ENCODE results near the gene DNAJC16.

DNAJC16 gene

DNA sequence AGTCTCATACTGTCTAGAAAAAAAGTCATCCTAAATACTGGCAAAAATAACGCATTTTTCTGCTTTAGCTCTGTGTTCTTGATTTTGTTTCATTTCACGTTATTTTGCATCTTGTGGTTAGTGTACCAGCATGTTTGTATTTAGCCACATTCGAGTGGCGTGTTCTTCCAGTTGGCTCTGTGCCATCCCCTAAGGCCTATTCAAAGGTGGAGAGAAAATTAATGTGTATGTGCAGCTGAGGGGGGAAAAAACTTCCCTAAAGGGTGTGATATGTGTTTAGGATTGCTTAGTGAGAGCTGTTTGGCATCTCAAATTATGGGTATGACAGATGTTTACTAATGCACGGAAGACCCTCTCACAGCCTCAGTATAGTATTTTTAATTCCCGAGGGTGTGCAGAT lies 12.1 kb downstream of the DNAJC16 start:
- Histone ChIP-seq H3K9ac (ENCODE audit: low read depth in 1 of 2, low read length in 2 of 2) (no peak overlapping the region), H3K4me1 (ENCODE audit: control insufficient read depth in 1 of 2, insufficient read depth in 2 of 2, low read length in 2 of 2) (no peaks in the 10 kb centered on the region), H3K27me3 (ENCODE audit: control insufficient read depth in 1 of 2, insufficient read depth in 2 of 2, low read length in 2 of 2) (no peaks in the 10 kb centered on the region), H3K36me3 (ENCODE audit: control insufficient read depth in 1 of 2, insufficient read depth in 2 of 2, low read length in 2 of 2) (peaks cover 24 to 59% of the 10 kb centered on the region in 2 donors), H3K27ac (ENCODE audit: low read depth, low read length) (no peak overlapping the region), H3K9me3 (ENCODE audit: control insufficient read depth in 1 of 2, low read length in 2 of 2) (no peaks in the 10 kb centered on the region), H3K4me3 (ENCODE audit: low read depth in 1 of 2, low read length in 2 of 2) (no peak overlapping the region)

DNA sequence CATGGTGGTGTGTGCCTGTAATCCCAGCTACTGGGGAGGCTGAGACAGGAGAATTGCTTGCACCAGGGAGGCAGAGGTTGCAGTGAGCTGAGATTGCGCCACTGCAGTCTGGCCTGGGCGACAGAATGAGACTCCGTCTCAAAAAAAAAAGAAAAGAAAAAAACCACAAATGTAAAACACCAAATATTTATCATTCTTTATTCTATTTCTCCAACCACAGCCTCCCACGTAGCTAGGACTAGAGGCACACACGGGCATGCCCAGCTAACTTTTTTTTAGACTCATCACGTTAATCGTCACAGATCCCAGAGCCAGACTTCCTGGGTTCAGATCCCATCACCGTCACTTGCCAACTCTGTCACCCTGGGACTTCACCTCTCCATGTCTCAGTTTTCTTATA lies 13.5 kb downstream of the DNAJC16 start:
- no peak overlapping the region for H3K27ac ChIP-seq (ENCODE audit: low read depth, low read length)
- H3K27me3 ChIP-seq (ENCODE audit: control insufficient read depth in 1 of 2, insufficient read depth in 2 of 2, low read length in 2 of 2), result no peaks in the 10 kb centered on the region
- H3K36me3 ChIP-seq (ENCODE audit: control insufficient read depth in 1 of 2, insufficient read depth in 2 of 2, low read length in 2 of 2), result peaks cover 17 to 62% of the 10 kb centered on the region in 2 donors
- H3K4me1 ChIP-seq (ENCODE audit: control insufficient read depth in 1 of 2, insufficient read depth in 2 of 2, low read length in 2 of 2), result no peaks in the 10 kb centered on the region
- no peaks in the 10 kb centered on the region for H3K9me3 ChIP-seq (ENCODE audit: control insufficient read depth in 1 of 2, low read length in 2 of 2)
- no peak overlapping the region for H3K4me3 ChIP-seq (ENCODE audit: low read depth in 1 of 2, low read length in 2 of 2)
- H3K9ac ChIP-seq (ENCODE audit: low read depth in 1 of 2, low read length in 2 of 2), result no peak overlapping the region

DNA sequence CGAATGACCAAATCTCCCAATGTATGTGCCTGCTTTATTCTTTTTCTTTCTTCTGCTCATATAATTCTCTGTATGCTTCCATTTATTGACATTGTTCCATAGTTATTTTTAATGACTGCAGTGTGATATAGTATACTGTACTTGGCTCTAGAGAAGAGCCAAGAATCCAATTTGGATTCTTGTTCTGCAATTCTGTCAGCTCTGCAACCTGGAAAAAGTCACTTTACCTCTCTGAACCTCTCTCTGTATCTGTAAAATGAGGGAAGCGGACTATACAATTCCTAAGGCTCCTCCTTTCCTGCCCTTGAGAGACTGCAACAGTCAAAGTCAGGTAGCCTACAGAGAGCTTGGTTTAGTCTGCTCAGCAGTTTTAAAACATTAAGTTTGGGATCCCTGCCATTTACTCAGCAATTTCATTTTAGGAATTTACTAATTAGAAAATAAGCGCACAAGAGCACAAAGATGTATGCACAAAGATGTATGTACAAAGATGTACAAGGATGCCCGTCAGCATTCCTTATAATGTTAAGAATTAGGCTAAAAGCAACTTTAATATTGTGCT lies 14.7 kb downstream of the DNAJC16 start:
- Histone ChIP-seq H3K9me3 (ENCODE audit: control insufficient read depth in 1 of 2, low read length in 2 of 2) (no peaks in the 10 kb centered on the region), H3K36me3 (ENCODE audit: control insufficient read depth in 1 of 2, insufficient read depth in 2 of 2, low read length in 2 of 2) (peaks cover 17 to 65% of the 10 kb centered on the region in 2 donors), H3K4me3 (ENCODE audit: low read depth in 1 of 2, low read length in 2 of 2) (no peak overlapping the region), H3K4me1 (ENCODE audit: control insufficient read depth in 1 of 2, insufficient read depth in 2 of 2, low read length in 2 of 2) (no peaks in the 10 kb centered on the region), H3K9ac (ENCODE audit: low read depth in 1 of 2, low read length in 2 of 2) (no peak overlapping the region), H3K27me3 (ENCODE audit: control insufficient read depth in 1 of 2, insufficient read depth in 2 of 2, low read length in 2 of 2) (no peaks in the 10 kb centered on the region), H3K27ac (ENCODE audit: low read depth, low read length) (no peak overlapping the region)

GRCh38 chr1:15542388-15543250 lies 16.0 kb downstream of the DNAJC16 start:
- no peaks in the 10 kb centered on the region for H3K27me3 ChIP-seq (ENCODE audit: control insufficient read depth in 1 of 2, insufficient read depth in 2 of 2, low read length in 2 of 2)
- H3K36me3 ChIP-seq (ENCODE audit: control insufficient read depth in 1 of 2, insufficient read depth in 2 of 2, low read length in 2 of 2), result peaks cover 19 to 67% of the 10 kb centered on the region in 2 donors
- no peaks in the 10 kb centered on the region for H3K9me3 ChIP-seq (ENCODE audit: control insufficient read depth in 1 of 2, low read length in 2 of 2)
- no peak overlapping the region for H3K27ac ChIP-seq (ENCODE audit: low read depth, low read length)
- no peaks in the 10 kb centered on the region for H3K4me1 ChIP-seq (ENCODE audit: control insufficient read depth in 1 of 2, insufficient read depth in 2 of 2, low read length in 2 of 2)
- no peak overlapping the region for H3K4me3 ChIP-seq (ENCODE audit: low read depth in 1 of 2, low read length in 2 of 2)
- H3K9ac ChIP-seq (ENCODE audit: low read depth in 1 of 2, low read length in 2 of 2), result no peak overlapping the region

DNA sequence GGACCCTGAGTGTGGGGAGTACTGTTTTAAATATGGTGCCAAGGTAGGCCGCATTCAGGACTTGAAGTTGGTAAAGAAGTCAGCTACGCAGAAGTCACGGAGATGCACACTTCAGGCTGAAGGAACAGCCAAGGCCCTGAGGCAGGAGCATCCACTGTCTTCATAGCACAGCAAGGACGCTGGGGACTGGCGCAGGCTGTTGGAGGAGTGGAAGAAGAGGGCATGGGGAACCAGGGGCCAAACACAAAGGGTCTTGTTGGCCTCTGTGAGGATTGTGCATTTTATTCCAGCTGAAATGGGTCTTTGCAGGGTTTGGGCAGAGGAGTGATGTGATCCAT lies 16.6 kb downstream of the DNAJC16 start:
- no peaks in the 10 kb centered on the region for H3K9me3 ChIP-seq (ENCODE audit: control insufficient read depth in 1 of 2, low read length in 2 of 2)
- no peaks in the 10 kb centered on the region for H3K4me1 ChIP-seq (ENCODE audit: control insufficient read depth in 1 of 2, insufficient read depth in 2 of 2, low read length in 2 of 2)
- no peak overlapping the region for H3K9ac ChIP-seq (ENCODE audit: low read depth in 1 of 2, low read length in 2 of 2)
- H3K4me3 ChIP-seq (ENCODE audit: low read depth in 1 of 2, low read length in 2 of 2), result no peak overlapping the region
- no peak overlapping the region for H3K27ac ChIP-seq (ENCODE audit: low read depth, low read length)
- no peaks in the 10 kb centered on the region for H3K27me3 ChIP-seq (ENCODE audit: control insufficient read depth in 1 of 2, insufficient read depth in 2 of 2, low read length in 2 of 2)
- H3K36me3 ChIP-seq (ENCODE audit: control insufficient read depth in 1 of 2, insufficient read depth in 2 of 2, low read length in 2 of 2), result peaks cover 25 to 69% of the 10 kb centered on the region in 2 donors

DNA sequence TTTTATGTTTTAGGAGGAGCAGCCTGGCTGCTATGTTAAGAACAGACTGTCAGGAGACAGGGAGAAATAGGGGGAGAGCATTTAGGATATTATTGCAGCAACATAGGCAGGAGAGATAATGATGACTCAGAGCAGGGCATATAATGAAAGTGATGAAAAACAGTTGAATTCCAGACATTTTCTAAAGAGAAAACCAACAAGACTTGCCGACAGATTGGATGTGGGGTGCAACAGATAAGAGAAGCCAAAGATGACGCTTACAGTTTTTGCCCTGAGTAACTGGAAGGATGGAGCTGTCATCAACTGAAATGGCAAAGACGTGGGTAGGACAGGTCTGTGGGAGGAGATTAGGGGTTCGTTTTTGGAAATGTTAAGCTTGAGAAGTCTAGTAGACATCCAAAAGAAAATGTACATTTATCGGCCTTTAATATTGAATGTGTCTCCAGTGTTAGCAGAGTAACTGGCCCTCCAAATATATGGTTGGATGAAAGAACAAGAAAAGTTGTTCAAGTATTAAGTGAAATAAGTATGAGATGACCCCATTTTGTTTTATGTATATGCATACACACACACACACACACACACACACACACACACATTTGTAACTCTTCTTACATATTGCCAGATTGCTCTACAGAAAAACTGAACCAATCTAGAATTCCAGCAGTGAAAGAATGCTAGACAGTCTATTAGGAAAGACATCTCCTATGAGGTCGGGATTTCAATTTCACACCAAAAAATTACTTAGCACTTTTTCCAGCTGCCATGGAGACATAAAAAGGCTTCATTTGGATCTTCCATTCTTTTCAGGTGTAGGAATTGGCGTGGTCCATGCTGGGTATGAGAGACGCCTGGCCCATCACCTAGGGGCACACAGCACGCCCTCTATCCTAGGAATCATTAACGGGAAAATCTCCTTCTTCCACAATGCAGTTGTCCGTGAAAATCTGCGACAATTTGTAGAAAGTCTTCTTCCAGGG lies 17.2 kb downstream of the DNAJC16 start:
- H3K36me3 ChIP-seq (ENCODE audit: control insufficient read depth in 1 of 2, insufficient read depth in 2 of 2, low read length in 2 of 2), result peaks cover 27 to 71% of the 10 kb centered on the region in 2 donors
- H3K9me3 ChIP-seq (ENCODE audit: control insufficient read depth in 1 of 2, low read length in 2 of 2), result no peaks in the 10 kb centered on the region
- no peaks in the 10 kb centered on the region for H3K4me1 ChIP-seq (ENCODE audit: control insufficient read depth in 1 of 2, insufficient read depth in 2 of 2, low read length in 2 of 2)
- H3K9ac ChIP-seq (ENCODE audit: low read depth in 1 of 2, low read length in 2 of 2), result no peak overlapping the region
- no peak overlapping the region for H3K4me3 ChIP-seq (ENCODE audit: low read depth in 1 of 2, low read length in 2 of 2)
- no peak overlapping the region for H3K27ac ChIP-seq (ENCODE audit: low read depth, low read length)
- no peaks in the 10 kb centered on the region for H3K27me3 ChIP-seq (ENCODE audit: control insufficient read depth in 1 of 2, insufficient read depth in 2 of 2, low read length in 2 of 2)

- H3K27ac ChIP-seq (ENCODE audit: low read depth, low read length), result no peak overlapping the region
- H3K4me1 ChIP-seq (ENCODE audit: control insufficient read depth in 1 of 2, insufficient read depth in 2 of 2, low read length in 2 of 2), result no peaks in the 10 kb centered on the region
- H3K9me3 ChIP-seq (ENCODE audit: control insufficient read depth in 1 of 2, low read length in 2 of 2), result no peaks in the 10 kb centered on the region
- H3K4me3 ChIP-seq (ENCODE audit: low read depth in 1 of 2, low read length in 2 of 2), result no peak overlapping the region
- peaks cover 35 to 70% of the 10 kb centered on the region in 2 donors for H3K36me3 ChIP-seq (ENCODE audit: control insufficient read depth in 1 of 2, insufficient read depth in 2 of 2, low read length in 2 of 2)
- no peak overlapping the region for H3K9ac ChIP-seq (ENCODE audit: low read depth in 1 of 2, low read length in 2 of 2)
- H3K27me3 ChIP-seq (ENCODE audit: control insufficient read depth in 1 of 2, insufficient read depth in 2 of 2, low read length in 2 of 2), result no peaks in the 10 kb centered on the region
Observed at GRCh38 chr1:15546641-15547040, 20.0 kb downstream of the DNAJC16 start.

GRCh38 chr1:15550573-15550972 lies 23.9 kb downstream of the DNAJC16 start:
- H3K36me3 ChIP-seq (ENCODE audit: control insufficient read depth in 1 of 2, insufficient read depth in 2 of 2, low read length in 2 of 2), result peaks cover 26 to 39% of the 10 kb centered on the region in 2 donors

GRCh38 chr1:15557008-15557407 lies 30.4 kb downstream of the DNAJC16 start:
- Histone ChIP-seq H3K27ac (ENCODE audit: low read depth, low read length) (no peak overlapping the region), H3K4me1 (ENCODE audit: control insufficient read depth in 1 of 2, insufficient read depth in 2 of 2, low read length in 2 of 2) (peaks cover 0 to 5% of the 10 kb centered on the region in 2 donors), H3K36me3 (ENCODE audit: control insufficient read depth in 1 of 2, insufficient read depth in 2 of 2, low read length in 2 of 2) (peaks cover 1 to 18% of the 10 kb centered on the region in 2 donors), H3K9ac (ENCODE audit: low read depth in 1 of 2, low read length in 2 of 2) (no peak overlapping the region), H3K9me3 (ENCODE audit: control insufficient read depth in 1 of 2, low read length in 2 of 2) (no peaks in the 10 kb centered on the region), H3K27me3 (ENCODE audit: control insufficient read depth in 1 of 2, insufficient read depth in 2 of 2, low read length in 2 of 2) (no peaks in the 10 kb centered on the region), H3K4me3 (ENCODE audit: low read depth in 1 of 2, low read length in 2 of 2) (no peak overlapping the region)

More at GRCh38 chr1:15550573-15550972, 23.9 kb downstream of the DNAJC16 start:
- Histone ChIP-seq H3K4me3 (ENCODE audit: low read depth in 1 of 2, low read length in 2 of 2) (no peak overlapping the region), H3K27ac (ENCODE audit: low read depth, low read length) (no peak overlapping the region), H3K4me1 (ENCODE audit: control insufficient read depth in 1 of 2, insufficient read depth in 2 of 2, low read length in 2 of 2) (no peaks in the 10 kb centered on the region), H3K9ac (ENCODE audit: low read depth in 1 of 2, low read length in 2 of 2) (no peak overlapping the region), H3K9me3 (ENCODE audit: control insufficient read depth in 1 of 2, low read length in 2 of 2) (no peaks in the 10 kb centered on the region), H3K27me3 (ENCODE audit: control insufficient read depth in 1 of 2, insufficient read depth in 2 of 2, low read length in 2 of 2) (no peaks in the 10 kb centered on the region)

- Histone ChIP-seq H3K4me1 (ENCODE audit: control insufficient read depth in 1 of 2, insufficient read depth in 2 of 2, low read length in 2 of 2) (peaks cover 0 to 5% of the 10 kb centered on the region in 2 donors), H3K4me3 (ENCODE audit: low read depth in 1 of 2, low read length in 2 of 2) (no peak overlapping the region), H3K9ac (ENCODE audit: low read depth in 1 of 2, low read length in 2 of 2) (no peak overlapping the region), H3K36me3 (ENCODE audit: control insufficient read depth in 1 of 2, insufficient read depth in 2 of 2, low read length in 2 of 2) (peaks cover 2 to 24% of the 10 kb centered on the region in 2 donors), H3K27me3 (ENCODE audit: control insufficient read depth in 1 of 2, insufficient read depth in 2 of 2, low read length in 2 of 2) (no peaks in the 10 kb centered on the region), H3K9me3 (ENCODE audit: control insufficient read depth in 1 of 2, low read length in 2 of 2) (no peaks in the 10 kb centered on the region), H3K27ac (ENCODE audit: low read depth, low read length) (no peak overlapping the region)
Observed at GRCh38 chr1:15557594-15557993, 30.9 kb downstream of the DNAJC16 start.

Measured in duodenal mucosa (tissue), 2 donors.